Activated T-cell treated with anti-CD3 and anti-CD28 coated beads, Interleukin-2, amount 50 U/mL, for 24 hours (primary cell): ENCODE results near the gene TMCC1.
A peak's percentile ranks its signal among the peaks of the same experiment; 100 is the strongest.
"Not testable (repeated sequence)": the region's sequence is repeated elsewhere in the genome, so short reads cannot be mapped to it uniquely, and the experiment has no call there.

Source experiments
- DNase-seq: peaks from one replicate; pipeline ENCODE4 v3.0.0-alpha.2; 2020
- H3K27ac Mint-ChIP-seq: 2 replicates; pipeline ENCODE4 v1.8.0; 2020; ENCODE audit warnings: mild to moderate bottlenecking, mixed read lengths
- H3K27me3 Mint-ChIP-seq: 2 replicates; pipeline ENCODE4 v1.8.0; 2020; ENCODE audit warnings: mixed read lengths
- H3K36me3 Mint-ChIP-seq: 2 replicates; pipeline ENCODE4 v1.8.0; 2020; ENCODE audit warnings: low read depth, mixed read lengths
- H3K4me1 Mint-ChIP-seq: 2 replicates; pipeline ENCODE4 v1.8.0; 2020; ENCODE audit warnings: low read depth, mixed read lengths
- H3K4me3 Mint-ChIP-seq: 2 replicates; pipeline ENCODE4 v1.8.0; 2020; ENCODE audit warnings: mild to moderate bottlenecking, moderate library complexity, mixed read lengths
- H3K9me3 Mint-ChIP-seq: 2 replicates; pipeline ENCODE4 v1.8.0; 2020; ENCODE audit warnings: mixed read lengths

The TMCC1 gene

DNA sequence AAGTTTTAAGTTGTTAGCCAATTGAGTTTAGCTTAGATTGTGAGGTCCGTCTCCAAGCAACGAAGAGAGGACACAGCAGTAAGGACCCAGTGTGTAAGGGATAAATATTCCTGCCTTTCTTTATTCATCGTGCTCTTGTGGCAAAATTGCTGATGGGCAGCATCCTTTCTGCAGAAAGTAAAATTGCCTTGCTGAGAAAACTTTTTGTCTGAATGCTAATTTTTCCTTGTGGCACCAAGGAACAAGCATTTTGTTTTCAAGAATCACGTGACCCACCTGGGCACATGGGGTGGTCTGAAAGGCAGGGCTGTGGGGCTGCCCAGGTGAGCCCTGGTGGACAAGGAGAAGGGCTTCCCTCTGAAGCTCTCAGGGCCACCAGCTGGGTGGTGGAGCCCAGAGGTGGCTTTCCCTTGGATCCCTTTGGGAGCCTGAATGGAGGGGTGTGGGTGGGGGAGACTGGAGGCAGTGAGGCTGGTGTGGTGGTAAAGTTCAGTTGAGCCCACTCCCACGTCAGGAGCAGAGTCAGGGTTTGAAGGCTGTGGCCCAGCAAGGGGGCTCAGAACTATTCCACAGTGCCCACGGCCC lies 24.0 kb upstream of the TMCC1 start:
- H3K27ac Mint-ChIP-seq, result no peak overlapping the region
- peaks cover 29% of the 10 kb centered on the region for H3K9me3 Mint-ChIP-seq
- no peaks in the 10 kb centered on the region for H3K4me1 Mint-ChIP-seq
- H3K36me3 Mint-ChIP-seq, result no peaks in the 10 kb centered on the region
- no peak overlapping the region for H3K4me3 Mint-ChIP-seq
- DNase-seq, result no peak
- H3K27me3 Mint-ChIP-seq, result no peaks in the 10 kb centered on the region

GRCh38 chr3:129913618-129914017 lies 20.1 kb upstream of the TMCC1 start:
- Mint-ChIP-seq H3K4me3 (no peak overlapping the region), H3K9me3 (peaks cover 25% of the 10 kb centered on the region), H3K4me1 (no peaks in the 10 kb centered on the region), H3K27ac (no peak overlapping the region), H3K27me3 (no peaks in the 10 kb centered on the region), H3K36me3 (no peaks in the 10 kb centered on the region)
- no peak for DNase-seq

DNA sequence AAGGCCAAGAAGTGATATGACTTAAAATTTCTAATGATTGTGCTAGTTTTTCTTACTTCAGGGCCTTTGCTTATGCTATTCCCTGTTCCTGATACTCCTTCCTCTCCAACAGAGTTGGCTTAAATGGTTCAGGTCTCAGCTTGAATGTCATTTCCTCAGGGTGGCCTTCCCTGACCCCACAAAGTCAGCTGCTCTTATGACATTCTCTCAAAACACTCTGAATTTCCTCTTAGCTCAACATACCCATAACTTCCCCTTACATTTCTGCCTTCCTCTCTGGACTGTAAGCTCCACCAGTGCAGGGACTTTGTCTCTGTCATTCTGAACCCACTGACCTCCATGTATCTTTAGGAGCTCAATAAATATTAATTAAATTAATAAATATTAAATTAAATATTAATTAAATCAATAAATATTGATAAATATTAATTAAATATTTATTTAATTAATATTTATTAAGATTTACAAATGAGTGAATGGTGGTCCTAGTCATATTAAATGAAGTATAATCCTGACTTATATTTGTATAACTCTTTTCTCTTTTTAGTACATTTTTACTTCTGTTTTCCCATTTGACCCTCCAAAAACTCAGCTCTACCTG lies 17.9 kb upstream of the TMCC1 start:
- H3K4me1 Mint-ChIP-seq, result no peaks in the 10 kb centered on the region
- H3K36me3 Mint-ChIP-seq, result peaks cover 8% of the 10 kb centered on the region
- H3K4me3 Mint-ChIP-seq, result no peak overlapping the region
- no peak overlapping the region for H3K27ac Mint-ChIP-seq
- peaks cover 18% of the 10 kb centered on the region for H3K9me3 Mint-ChIP-seq
- H3K27me3 Mint-ChIP-seq, result no peaks in the 10 kb centered on the region
- DNase-seq, result no peak

- H3K36me3 Mint-ChIP-seq, result peaks cover 28% of the 10 kb centered on the region
- H3K27ac Mint-ChIP-seq, DNase-seq, H3K27me3 Mint-ChIP-seq, H3K4me1 Mint-ChIP-seq, H3K4me3 Mint-ChIP-seq: not testable (repeated sequence)
- peaks cover 28% of the 10 kb centered on the region for H3K9me3 Mint-ChIP-seq
Measured at GRCh38 chr3:129909235-129909634, 15.7 kb upstream of the TMCC1 start.

DNA sequence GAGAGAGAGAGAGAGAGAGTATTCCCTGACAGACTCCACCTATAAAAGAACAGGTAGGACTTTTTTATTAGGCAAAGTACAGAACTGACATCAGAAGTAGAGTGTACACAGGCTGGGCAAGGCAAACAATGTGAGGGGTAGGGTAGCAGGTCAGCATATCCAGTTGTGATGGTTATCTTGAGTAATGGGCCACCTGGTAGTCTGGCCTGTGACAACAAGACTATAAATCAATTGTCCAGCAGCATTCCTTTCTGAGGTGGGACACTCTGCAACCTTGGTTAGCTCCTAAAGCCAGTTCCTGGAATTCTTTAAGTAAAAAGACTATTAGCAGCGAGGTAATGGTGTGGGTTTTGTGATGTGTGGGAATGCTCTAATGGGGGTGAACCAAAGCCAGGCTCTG lies 14.9 kb upstream of the TMCC1 start:
- no peak overlapping the region for H3K27ac Mint-ChIP-seq
- H3K27me3 Mint-ChIP-seq, result no peaks in the 10 kb centered on the region
- DNase-seq, result no peak

DNA sequence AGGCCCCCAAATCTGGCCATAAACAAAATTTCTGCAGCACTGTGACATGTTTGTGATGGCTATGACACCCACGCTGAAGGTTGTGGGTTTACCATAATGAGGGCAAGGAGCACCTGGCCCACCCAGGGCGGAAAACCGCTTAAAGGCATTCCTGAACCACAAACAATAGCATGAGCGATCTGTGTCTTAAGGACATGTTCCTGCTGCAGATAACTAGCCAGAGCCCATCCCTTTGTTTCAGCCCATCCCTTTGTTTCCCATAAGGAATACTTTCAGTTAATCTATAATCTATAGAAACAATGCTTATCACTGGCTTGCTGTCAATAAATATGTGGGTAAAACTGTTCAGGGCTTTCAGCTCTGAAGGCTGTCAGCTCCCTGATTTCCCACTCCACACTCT lies 7.8 kb upstream of the TMCC1 start:
- not testable (repeated sequence) for H3K27ac Mint-ChIP-seq, H3K27me3 Mint-ChIP-seq, DNase-seq, H3K4me3 Mint-ChIP-seq, H3K4me1 Mint-ChIP-seq
- Mint-ChIP-seq H3K9me3 (peaks cover 26% of the 10 kb centered on the region), H3K36me3 (peaks cover 33% of the 10 kb centered on the region)

More for the DNA sequence above, 14.9 kb upstream of the TMCC1 start:
- no peak overlapping the region for H3K4me3 Mint-ChIP-seq
- H3K36me3 Mint-ChIP-seq, result peaks cover 35% of the 10 kb centered on the region
- peaks cover 34% of the 10 kb centered on the region for H3K9me3 Mint-ChIP-seq
- no peaks in the 10 kb centered on the region for H3K4me1 Mint-ChIP-seq

DNA sequence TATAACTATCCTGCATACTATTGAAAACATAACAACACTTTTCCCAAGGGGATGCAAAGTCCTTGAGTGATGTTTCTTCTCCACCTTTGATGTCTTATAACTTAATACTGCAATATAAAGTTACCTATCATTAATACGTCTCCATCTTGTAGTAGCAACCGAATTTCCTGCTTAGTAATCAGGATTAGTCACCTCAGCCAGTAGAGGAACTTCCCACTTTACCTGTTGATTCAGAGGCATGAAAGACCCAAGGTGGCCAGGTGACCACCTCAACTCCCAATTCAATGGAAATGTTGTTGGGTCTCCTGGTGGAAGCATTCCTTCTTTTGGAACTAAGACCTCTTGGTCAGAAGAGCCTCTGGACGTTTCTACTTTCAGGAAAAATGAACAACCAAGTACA lies 3.5 kb upstream of the TMCC1 start:
- no peaks in the 10 kb centered on the region for H3K27me3 Mint-ChIP-seq
- H3K9me3 Mint-ChIP-seq, result no peaks in the 10 kb centered on the region
- no peak overlapping the region for H3K4me3 Mint-ChIP-seq
- no peak for DNase-seq
- H3K4me1 Mint-ChIP-seq, result peaks cover 16% of the 10 kb centered on the region
- H3K36me3 Mint-ChIP-seq, result peaks cover 16% of the 10 kb centered on the region
- H3K27ac Mint-ChIP-seq, result no peak overlapping the region

GRCh38 chr3:129892857-129893580 lies 492 bp downstream of the TMCC1 start:
- peak; percentile 85 for DNase-seq
- H3K4me1 Mint-ChIP-seq, result peaks cover 48% of the 10 kb centered on the region
- H3K4me3 Mint-ChIP-seq, result peak overlapping the region; percentile 88
- H3K36me3 Mint-ChIP-seq, result peaks cover 13% of the 10 kb centered on the region
- H3K9me3 Mint-ChIP-seq, result no peaks in the 10 kb centered on the region
- H3K27me3 Mint-ChIP-seq, result no peaks in the 10 kb centered on the region
- H3K27ac Mint-ChIP-seq, result peak overlapping the region; percentile 92

- no peaks in the 10 kb centered on the region for H3K9me3 Mint-ChIP-seq
- peak overlapping the region; percentile 92 for H3K27ac Mint-ChIP-seq
- no peak for DNase-seq
- no peaks in the 10 kb centered on the region for H3K27me3 Mint-ChIP-seq
- H3K4me1 Mint-ChIP-seq, result peaks cover 54% of the 10 kb centered on the region
- peak overlapping the region; percentile 88 for H3K4me3 Mint-ChIP-seq
- H3K36me3 Mint-ChIP-seq, result peaks cover 16% of the 10 kb centered on the region
Measured at GRCh38 chr3:129892486-129892856, 1.0 kb downstream of the TMCC1 start.

GRCh38 chr3:129890891-129891290 lies 2.6 kb downstream of the TMCC1 start:
- Mint-ChIP-seq H3K4me1 (peaks cover 52% of the 10 kb centered on the region), H3K27ac (no peak overlapping the region)

DNA sequence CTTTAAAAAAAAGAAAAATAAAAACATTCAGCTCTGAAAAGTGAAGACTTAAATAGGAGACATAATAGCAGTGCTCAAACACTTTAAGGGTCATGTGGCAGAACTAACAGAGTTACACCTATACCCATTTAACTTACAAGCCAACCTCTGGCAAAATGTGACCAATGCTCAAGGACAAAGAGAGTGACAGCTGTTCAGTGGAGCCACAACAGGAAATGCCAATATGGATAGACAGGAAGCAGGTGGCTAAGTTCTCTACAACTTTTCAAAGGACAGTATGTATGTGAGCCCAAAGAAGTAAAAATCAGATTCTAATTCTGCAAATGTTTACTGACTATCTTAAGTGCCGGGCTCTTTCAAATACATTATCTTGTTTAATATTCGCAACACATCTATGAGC lies 3.4 kb downstream of the TMCC1 start:
- H3K27ac Mint-ChIP-seq, result no peak overlapping the region
- no peak for DNase-seq
- peaks cover 50% of the 10 kb centered on the region for H3K4me1 Mint-ChIP-seq
- H3K27me3 Mint-ChIP-seq, result no peaks in the 10 kb centered on the region
- no peaks in the 10 kb centered on the region for H3K9me3 Mint-ChIP-seq
- H3K36me3 Mint-ChIP-seq, result peaks cover 14% of the 10 kb centered on the region
- H3K4me3 Mint-ChIP-seq, result no peak overlapping the region

More at GRCh38 chr3:129890891-129891290, 2.6 kb downstream of the TMCC1 start:
- Mint-ChIP-seq H3K27me3 (no peaks in the 10 kb centered on the region), H3K4me3 (no peak overlapping the region), H3K9me3 (no peaks in the 10 kb centered on the region), H3K36me3 (peaks cover 14% of the 10 kb centered on the region)
- DNase-seq, result no peak

GRCh38 chr3:129888771-129889170 lies 4.7 kb downstream of the TMCC1 start:
- Mint-ChIP-seq H3K27ac (no peak overlapping the region), H3K4me1 (peaks cover 44% of the 10 kb centered on the region), H3K9me3 (no peaks in the 10 kb centered on the region), H3K4me3 (no peak overlapping the region), H3K36me3 (peaks cover 17% of the 10 kb centered on the region), H3K27me3 (no peaks in the 10 kb centered on the region)
- DNase-seq, result no peak

- peaks cover 55% of the 10 kb centered on the region for H3K36me3 Mint-ChIP-seq
- H3K4me1 Mint-ChIP-seq, result peaks cover 18% of the 10 kb centered on the region
- no peak overlapping the region for H3K4me3 Mint-ChIP-seq
- H3K27ac Mint-ChIP-seq, result no peak overlapping the region
- DNase-seq, result no peak
- no peaks in the 10 kb centered on the region for H3K27me3 Mint-ChIP-seq
- H3K9me3 Mint-ChIP-seq, result no peaks in the 10 kb centered on the region
Measured at GRCh38 chr3:129881261-129881660, 12.2 kb downstream of the TMCC1 start.

DNA sequence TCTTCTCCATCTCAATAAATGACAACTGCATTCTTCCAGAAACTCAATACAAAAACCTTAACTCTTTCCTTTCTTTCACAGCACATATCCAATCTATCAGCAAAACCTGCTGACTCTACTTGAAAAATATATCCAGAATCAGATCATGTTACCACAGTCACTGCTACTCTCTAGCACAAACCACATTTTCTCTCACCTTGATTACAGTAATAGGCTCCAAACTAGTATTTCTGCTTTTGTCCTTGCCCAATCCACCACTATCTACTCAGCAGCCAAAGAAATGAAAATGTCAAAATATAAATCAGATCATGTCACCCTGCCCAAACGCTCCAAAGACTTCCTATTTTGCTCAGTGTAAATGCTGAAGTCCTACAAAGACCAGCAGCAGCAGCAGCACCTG lies 15.2 kb downstream of the TMCC1 start:
- Mint-ChIP-seq H3K9me3 (no peaks in the 10 kb centered on the region), H3K27me3 (no peaks in the 10 kb centered on the region), H3K27ac (no peak overlapping the region), H3K36me3 (peaks cover 62% of the 10 kb centered on the region), H3K4me1 (peaks cover 18% of the 10 kb centered on the region), H3K4me3 (no peak overlapping the region)
- no peak for DNase-seq

- peaks cover 20% of the 10 kb centered on the region for H3K4me1 Mint-ChIP-seq
- not testable (repeated sequence) for H3K27ac Mint-ChIP-seq, H3K4me3 Mint-ChIP-seq, H3K27me3 Mint-ChIP-seq, DNase-seq, H3K9me3 Mint-ChIP-seq
- H3K36me3 Mint-ChIP-seq, result peaks cover 71% of the 10 kb centered on the region
Measured at GRCh38 chr3:129874479-129874878, 19.0 kb downstream of the TMCC1 start.
